SU-DHL-6 (cell line): ENCODE data around the gene ZNF654.

Experiments
- H2AFZ ChIP-seq: fragments of 200-600 bp; sonication (generic); 2 replicates; pipeline ENCODE4 v1.6.1; 2014; ENCODE audit warnings: low read depth, mild to moderate bottlenecking, moderate library complexity, mixed read lengths, antibody characterized with exemption, low read length; ENCODE audit not compliant: severe bottlenecking
- H3F3A ChIP-seq: fragments of 200-600 bp; shearing (Covaris generic); 2 replicates; pipeline ENCODE4 v1.6.0; 2016; ENCODE audit warnings: antibody characterized with exemption, mild to moderate bottlenecking; ENCODE audit not compliant: insufficient read depth
- H3K27ac ChIP-seq: fragments of 200-600 bp; sonication (generic); 2 replicates; pipeline ENCODE4 v1.5.1; 2016; ENCODE audit warnings: low read depth, mild to moderate bottlenecking, low read length, moderate library complexity, mixed read lengths
- H3K27me3 ChIP-seq: fragments of 200-600 bp; sonication (generic), shearing (Covaris generic); 2 replicates; pipeline ENCODE4 v1.6.0; 2014; ENCODE audit warnings: mild to moderate bottlenecking, low read length
- H3K36me3 ChIP-seq: fragments of 200-600 bp; sonication (generic); 2 replicates; pipeline ENCODE4 v1.6.1; 2014; ENCODE audit warnings: mild to moderate bottlenecking, low read length, mixed read lengths
- H3K4me2 ChIP-seq: fragments of 300-600, 200-600 bp; shearing (Covaris generic), sonication (generic); 2 replicates; pipeline ENCODE4 v1.6.0; 2014; ENCODE audit warnings: low read length, low read depth, mild to moderate bottlenecking; ENCODE audit not compliant: poor library complexity, severe bottlenecking
- H3K4me3 ChIP-seq: fragments of 200-600 bp; sonication (generic); 2 replicates; pipeline ENCODE4 v1.5.1; 2014; ENCODE audit warnings: antibody characterized with exemption, low read length, mild to moderate bottlenecking, mixed read lengths; ENCODE audit not compliant: insufficient read depth, poor library complexity, severe bottlenecking
- H3K79me2 ChIP-seq: fragments of 200-600 bp; sonication (generic); 2 replicates; pipeline ENCODE4 v1.6.1; 2014; ENCODE audit warnings: mild to moderate bottlenecking, low read length, moderate library complexity; ENCODE audit not compliant: insufficient read depth
- H3K9ac ChIP-seq: fragments of 200-600 bp; sonication (generic); 2 replicates; pipeline ENCODE4 v1.7.0; 2014; ENCODE audit warnings: mild to moderate bottlenecking, low read length
- H3K9me2 ChIP-seq: fragments of 200-600 bp; sonication (generic); replicated peaks from 2 replicates; pipeline ENCODE4 v1.6.1; 2014; ENCODE audit warnings: low read length; ENCODE audit not compliant: insufficient read depth
- H3K9me3 ChIP-seq: fragments of 200-600 bp; sonication (generic); 2 replicates; pipeline ENCODE4 v1.6.1; 2014; ENCODE audit warnings: low read length, mixed read lengths; ENCODE audit not compliant: insufficient read depth
- H4K20me1 ChIP-seq: fragments of 200-600 bp; sonication (generic); 2 replicates; pipeline ENCODE4 v1.6.1; 2014; ENCODE audit warnings: low read depth, mild to moderate bottlenecking, antibody characterized with exemption, low read length, moderate library complexity, mixed read lengths
- CTCF ChIP-seq: fragments of 200-600 bp; sonication (generic); IDR thresholded peaks from one replicate; pipeline ENCODE4 v1.5.1; 2017; ENCODE audit warnings: antibody characterized with exemption, mild to moderate bottlenecking, low read length, moderate library complexity; ENCODE audit not compliant: insufficient read depth, poor library complexity, severe bottlenecking
- EZH2phosphoT487 ChIP-seq: fragments of 200-600 bp; sonication (generic), shearing (Covaris generic); conservative IDR thresholded peaks from 2 replicates; pipeline ENCODE4 v1.6.1; 2018; ENCODE audit warnings: mild to moderate bottlenecking, antibody characterized with exemption, low read length, moderate library complexity, mixed read lengths

ZNF654 gene

GRCh38 chr3:88019024-88019423, 40.0 kb upstream of the ZNF654 start:
- Histone ChIP-seq H4K20me1 (no peaks in the 10 kb centered on the region), H3K4me3 (no peak overlapping the region), H3K79me2 (no peaks in the 10 kb centered on the region), H3K27ac (no peak overlapping the region), H3K9me2 (no peaks in the 10 kb centered on the region), H3K27me3 (no peaks in the 10 kb centered on the region), H3K36me3 (no peaks in the 10 kb centered on the region), H3K4me2 (no peak overlapping the region), H2AFZ (no peak overlapping the region), H3K9ac (no peak overlapping the region), H3K9me3 (no peaks in the 10 kb centered on the region), H3F3A (no peaks in the 10 kb centered on the region)
- TF ChIP-seq CTCF (no peak), EZH2phosphoT487 (no peak)

- Histone ChIP-seq H3K27me3 (no peaks in the 10 kb centered on the region), H3K27ac (no peak overlapping the region), H4K20me1 (no peaks in the 10 kb centered on the region), H3K9ac (no peak overlapping the region), H3K9me3 (no peaks in the 10 kb centered on the region), H3K4me3 (no peak overlapping the region), H3K79me2 (no peaks in the 10 kb centered on the region), H3K36me3 (no peaks in the 10 kb centered on the region), H3K9me2 (no peaks in the 10 kb centered on the region), H3K4me2 (no peak overlapping the region), H3F3A (no peaks in the 10 kb centered on the region), H2AFZ (no peak overlapping the region)
- TF ChIP-seq EZH2phosphoT487 (no peak), CTCF (no peak)
Observed at GRCh38 chr3:88025001-88025552, 34.0 kb upstream of the ZNF654 start.

- Histone ChIP-seq H3K4me2 (no peak overlapping the region), H3K36me3 (no peaks in the 10 kb centered on the region), H3K9me2 (no peaks in the 10 kb centered on the region), H3K9me3 (no peaks in the 10 kb centered on the region), H3K27me3 (no peaks in the 10 kb centered on the region), H3K4me3 (no peak overlapping the region), H4K20me1 (no peaks in the 10 kb centered on the region), H3K9ac (no peak overlapping the region), H3F3A (no peaks in the 10 kb centered on the region), H2AFZ (no peak overlapping the region), H3K79me2 (no peaks in the 10 kb centered on the region), H3K27ac (no peak overlapping the region)
- TF ChIP-seq EZH2phosphoT487 (no peak), CTCF (no peak)
Observed at GRCh38 chr3:88028876-88029275, 30.2 kb upstream of the ZNF654 start.
